Activated CD8-positive, alpha-beta memory T cell treated with anti-CD3 and anti-CD28 coated beads, Interleukin-2, amount 50 U/mL, for 48 hours (primary cell): Measurements from ENCODE around the gene B4GAT1.
"Not testable (repeated sequence)": the region's sequence is repeated elsewhere in the genome, so short reads cannot be mapped to it uniquely, and the experiment has no call there.

Experiments used
- DNase-seq: peaks from one replicate; pipeline ENCODE4 v3.0.0-alpha.2; 2020

The B4GAT1 gene

DNA sequence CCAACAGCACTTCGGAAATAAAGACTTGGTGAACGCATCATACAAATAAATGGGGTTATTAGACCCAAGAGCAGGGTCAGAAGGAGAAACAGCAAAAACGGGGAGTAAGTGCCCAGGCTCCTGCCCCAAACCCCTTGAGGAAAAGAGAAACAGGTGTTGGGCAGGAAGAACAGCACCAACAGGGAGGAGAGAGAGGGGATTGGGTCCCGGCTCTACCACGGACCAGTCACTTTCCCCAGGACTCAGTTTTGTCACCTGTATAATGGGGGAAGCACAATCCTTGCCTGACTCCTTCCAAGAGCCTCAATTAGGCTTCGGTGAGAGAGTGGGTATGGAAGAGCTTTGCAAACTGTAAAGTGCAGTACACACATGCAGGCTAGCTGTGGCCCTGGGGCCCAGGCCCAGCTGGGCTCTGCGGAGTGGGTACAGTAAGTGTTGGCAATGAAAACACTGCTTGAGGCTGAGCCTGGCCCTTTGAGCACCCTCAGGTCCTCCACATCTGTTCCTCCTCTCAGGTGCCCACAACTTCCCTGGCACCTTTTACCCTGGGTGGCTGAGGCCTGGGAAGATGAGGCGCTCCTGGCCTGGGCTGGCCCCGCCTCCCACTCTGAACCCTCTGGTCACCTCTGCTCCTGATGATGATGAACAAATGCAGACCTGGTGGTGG lies 15.2 kb upstream of the B4GAT1 start:
- DNase-seq = no peak

DNA sequence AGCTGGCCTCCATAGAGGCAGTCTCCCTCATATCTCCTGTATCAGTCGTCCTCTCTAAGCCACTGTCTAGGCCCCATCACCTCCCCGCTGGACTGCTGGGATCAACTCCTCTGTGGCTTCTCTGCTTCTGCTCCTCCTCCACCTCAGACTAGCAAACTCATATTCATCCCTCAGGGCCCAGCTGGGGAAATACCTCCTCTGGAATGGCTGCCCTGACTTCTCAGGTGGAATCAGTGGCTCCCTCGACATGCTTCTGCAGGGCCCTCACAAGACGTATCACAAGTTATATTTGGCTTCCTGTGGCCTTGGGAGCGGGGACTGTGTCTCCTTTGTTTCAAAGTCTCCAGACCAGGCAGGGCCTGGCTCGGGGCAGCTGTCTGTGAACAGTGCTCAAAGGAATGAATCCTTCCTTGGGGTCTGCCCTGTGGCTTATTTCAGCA lies 14.1 kb upstream of the B4GAT1 start:
- DNase-seq = no peak

DNA sequence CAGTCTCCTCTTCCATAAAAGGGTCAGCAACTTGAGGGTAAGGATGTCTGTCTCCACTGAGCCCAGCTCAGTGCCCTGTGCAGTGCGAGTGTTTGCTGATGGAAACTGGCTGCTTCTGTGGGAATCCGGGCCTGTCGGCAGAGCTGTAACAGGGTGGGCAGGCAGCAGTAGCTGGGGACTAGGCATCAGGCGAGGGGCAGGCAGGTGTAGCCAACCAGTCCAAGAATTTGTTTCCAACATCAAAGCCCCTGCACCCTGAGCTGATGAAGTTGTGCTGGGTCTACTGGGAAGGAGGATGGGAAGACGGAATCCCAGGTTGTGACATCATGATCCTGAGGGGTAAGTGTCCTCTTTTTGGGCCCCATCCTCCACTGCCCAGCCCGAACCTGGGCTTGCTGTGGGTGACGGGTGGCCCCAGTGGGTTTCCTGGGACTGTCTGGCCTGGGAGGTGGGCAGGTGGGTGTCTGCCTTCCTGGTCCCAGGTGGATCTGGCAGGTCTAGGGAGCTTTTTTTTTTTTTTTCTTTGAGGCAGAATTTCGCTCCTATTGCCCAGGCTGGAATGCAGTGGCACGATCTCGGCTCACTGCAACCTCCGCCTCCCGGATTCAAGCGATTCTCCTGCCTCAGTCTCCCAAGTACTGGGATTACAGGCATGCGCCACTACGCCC lies 13.1 kb upstream of the B4GAT1 start:
- DNase-seq = no peak

DNA sequence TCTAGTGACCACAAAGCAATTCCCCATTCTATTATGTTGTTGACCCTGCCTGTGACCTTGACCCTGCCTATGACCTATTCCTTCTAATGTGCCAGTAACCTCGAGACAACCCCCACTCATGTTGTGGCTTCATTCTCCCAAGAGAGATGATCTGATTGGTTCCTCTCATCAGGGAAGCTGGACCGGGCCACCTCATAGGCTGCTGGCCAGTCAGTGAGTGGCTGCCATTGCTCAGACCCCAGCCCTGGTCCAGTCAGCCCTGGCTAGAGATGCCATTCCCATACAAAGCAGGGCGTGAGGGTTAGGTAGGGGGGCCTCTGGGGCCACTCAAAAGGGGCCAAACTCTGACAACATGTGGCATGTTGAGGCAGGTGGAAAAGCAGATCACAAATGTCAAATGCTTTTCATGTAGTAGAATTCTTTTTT lies 12.2 kb upstream of the B4GAT1 start:
- DNase-seq = no peak

DNA sequence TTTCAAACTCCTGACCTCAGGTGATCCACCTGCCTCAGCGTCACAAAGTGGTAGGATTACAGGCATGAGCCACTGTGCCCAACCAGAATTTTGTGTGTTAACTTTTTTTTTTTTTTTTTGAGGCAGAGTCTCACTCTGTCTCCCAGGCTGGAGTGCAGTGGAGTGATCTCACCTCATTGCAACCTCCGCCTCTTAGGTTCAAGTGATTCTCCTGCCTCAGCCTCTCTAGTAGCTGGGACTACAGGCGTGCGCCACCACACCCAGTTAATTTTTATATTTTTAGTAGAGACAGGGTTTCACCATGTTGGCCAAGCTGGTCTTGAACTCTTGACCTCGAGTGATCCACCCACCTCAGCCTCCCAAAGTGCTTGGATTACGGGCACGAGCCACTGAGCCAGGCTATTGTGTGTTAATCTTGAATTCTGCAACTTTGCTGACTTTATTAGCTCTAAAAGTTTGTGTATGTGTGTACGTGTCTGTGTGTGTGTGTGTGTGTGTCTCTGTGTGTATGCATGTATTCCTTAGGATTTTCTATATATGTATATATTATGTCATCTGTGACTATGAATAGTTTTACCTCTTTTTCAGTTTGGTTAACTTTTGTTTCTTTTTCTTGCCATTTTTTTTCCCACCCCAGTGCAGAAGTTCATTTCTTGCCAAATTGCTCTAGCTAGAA lies 3.3 kb upstream of the B4GAT1 start:
- DNase-seq = not testable (repeated sequence)

DNA sequence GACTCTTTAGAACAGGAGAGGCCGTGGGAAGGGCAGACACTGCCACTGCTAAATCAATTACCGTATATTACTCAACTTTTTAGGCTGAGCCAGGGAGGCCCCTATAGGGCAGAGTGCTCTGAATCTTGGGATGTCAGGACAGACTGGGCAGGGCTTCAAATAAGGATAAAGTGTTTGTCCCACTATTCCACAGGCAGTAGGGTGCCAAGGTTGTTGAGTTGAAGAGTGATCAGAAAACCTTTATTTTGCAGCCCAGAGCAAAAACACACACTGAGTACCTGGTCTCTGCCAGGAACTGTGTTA lies 1.6 kb upstream of the B4GAT1 start:
- DNase-seq = no peak

DNA sequence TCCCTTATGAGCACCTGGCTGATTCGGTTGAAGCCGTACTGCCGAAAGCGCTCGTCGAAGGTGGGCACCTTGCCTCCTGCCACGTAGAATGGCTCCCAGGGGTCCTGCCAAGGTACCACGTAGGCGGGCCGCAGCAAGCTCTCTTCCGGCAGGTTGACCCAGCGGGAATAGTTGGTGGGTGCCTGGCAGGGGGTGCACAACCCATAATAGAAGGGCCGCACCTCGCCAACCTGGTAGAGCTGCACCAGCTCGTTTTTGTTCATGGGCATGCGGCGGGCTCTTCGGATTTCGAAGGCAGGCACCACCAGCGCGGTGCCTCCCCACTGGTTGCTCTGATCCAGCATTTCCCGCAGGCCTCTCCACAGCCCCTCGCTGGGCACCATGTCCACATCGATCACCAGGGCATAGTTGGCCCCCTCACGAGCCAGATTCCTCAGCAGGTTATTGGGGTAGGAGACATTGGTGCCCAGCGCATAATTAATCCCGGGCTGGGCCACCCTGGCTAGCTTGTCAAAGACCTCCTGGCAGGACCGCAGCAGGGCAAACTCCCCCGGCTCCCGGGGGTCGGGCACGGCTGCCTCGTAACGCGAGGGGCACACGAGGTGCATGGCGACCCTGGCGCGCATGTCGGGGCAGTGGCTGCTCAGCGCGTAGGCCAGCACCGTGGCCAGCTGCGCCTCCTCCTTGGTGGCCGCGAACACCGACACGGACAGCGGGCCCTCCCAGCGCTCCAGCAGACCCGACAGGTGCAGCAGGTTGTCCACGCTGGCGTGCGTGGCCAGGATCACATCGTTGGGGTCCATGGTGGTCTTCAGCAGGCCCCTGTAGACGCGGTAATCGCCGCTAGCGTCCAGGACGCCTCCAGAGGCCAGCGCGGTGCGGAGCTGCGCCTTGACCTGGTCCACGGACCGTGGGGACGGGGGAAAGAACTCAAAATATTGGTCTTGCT lies 679 bp downstream of the B4GAT1 start:
- DNase-seq = no peak

DNA sequence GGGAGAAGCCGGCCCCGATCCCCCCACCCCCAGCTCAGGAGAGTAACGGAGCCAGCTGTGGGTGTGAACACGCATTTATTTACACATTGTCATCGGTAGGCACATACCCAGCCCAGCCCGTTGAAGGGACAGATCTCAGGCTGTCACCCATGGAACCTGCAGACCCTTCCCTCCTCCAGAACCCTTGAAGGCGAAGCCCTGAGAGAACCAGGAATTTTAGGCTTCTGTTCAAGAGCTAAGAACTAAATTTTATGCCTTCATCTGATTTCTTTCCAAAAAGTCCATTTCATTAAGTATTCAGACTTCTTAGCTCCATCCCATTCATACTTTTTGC lies 2.1 kb downstream of the B4GAT1 start:
- DNase-seq = no peak

DNA sequence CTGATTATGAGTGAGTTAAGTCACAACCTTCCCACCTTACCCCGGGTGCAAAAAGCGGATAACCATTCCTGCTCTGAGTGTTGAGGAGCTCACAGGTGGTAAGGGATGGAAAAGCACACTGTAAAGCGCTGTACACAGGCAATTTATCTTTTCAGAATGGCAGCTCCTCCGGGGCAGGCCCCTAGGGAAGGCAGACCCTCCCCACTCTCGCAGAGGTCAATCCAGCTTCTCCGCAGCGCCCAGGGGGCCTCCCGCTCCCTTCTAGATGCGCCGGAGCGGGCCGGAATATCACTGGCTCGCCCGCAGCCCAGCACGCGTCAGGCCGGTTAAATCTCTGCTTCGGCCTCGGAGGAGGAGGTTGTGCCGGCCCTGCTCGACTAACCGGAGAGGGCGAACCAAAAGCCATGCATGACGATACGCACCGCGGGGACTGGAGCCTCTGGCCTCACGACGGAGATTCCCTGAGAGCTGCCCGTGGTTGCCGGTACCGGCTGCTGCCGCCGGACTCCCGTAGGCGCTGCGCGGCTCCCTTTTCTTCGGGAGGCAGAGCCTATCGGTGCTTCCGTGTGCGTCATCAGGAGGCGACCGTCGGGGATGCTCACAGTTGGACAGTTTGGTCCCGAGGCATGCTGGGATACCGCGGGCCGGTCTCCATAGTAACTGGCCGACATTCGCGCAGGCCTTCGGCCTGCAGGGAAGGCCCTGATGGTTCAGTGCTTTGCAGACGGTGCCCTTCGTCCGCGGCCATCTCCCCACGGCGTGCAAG lies 2.7 kb downstream of the B4GAT1 start, which contains the start of gene BRMS1:
Gene BRMS1, minus strand, starts transcription at position 555 of the 766 bp plus-strand sequence. CDS start 2,870 bp downstream, outside the sequence.
- peak; percentile 97 for DNase-seq

DNA sequence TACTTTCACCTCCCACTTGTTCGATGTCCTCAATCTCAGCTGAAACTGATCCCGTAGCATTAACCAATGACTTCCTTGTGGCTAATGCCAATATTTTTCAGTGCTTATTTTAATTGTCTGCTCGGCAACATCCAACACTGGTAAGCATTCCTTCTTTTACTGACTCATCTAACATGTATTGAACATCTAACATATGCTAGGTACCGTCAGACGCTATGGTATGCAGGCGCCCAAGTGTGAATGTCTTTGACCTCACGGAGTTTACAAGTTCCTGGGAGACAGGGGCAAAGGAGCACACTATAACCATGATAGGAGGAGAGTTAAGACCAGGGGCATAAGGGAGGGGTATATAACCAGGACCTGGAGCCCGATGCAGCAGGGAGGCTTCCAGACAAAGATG lies 4.3 kb downstream of the B4GAT1 start:
- DNase-seq = no peak

DNA sequence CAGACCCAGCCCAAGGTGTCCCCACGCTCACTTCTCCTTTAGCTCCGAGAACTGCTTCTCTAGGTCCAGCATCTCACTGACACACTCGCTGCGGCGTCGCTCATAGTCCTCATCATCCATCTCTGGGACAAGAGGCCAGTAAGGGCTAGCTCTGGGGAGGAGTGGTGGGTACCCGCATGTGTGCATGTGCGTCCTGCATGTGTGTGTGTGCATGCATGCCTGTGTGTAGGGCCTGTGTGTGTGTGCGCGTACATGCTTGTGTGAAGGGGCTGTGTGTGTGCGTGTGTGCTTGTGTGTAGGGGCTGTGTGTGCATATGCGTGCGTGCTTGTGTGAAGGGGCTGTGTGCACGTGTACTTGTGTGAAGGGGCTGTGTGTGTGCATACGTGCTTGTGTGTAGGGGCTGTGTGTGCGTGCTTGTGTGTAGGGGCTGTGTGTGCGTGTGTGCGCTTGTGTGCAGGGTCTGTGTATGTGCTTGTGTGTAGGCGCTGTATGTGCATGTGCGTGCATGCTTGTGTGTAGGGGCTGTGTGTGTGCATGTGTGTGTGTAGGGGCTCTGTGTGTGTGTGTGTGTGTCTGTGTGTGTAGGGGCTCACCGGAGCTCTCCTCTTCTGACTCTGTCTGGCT lies 5.8 kb downstream of the B4GAT1 start:
- DNase-seq = no peak

DNA sequence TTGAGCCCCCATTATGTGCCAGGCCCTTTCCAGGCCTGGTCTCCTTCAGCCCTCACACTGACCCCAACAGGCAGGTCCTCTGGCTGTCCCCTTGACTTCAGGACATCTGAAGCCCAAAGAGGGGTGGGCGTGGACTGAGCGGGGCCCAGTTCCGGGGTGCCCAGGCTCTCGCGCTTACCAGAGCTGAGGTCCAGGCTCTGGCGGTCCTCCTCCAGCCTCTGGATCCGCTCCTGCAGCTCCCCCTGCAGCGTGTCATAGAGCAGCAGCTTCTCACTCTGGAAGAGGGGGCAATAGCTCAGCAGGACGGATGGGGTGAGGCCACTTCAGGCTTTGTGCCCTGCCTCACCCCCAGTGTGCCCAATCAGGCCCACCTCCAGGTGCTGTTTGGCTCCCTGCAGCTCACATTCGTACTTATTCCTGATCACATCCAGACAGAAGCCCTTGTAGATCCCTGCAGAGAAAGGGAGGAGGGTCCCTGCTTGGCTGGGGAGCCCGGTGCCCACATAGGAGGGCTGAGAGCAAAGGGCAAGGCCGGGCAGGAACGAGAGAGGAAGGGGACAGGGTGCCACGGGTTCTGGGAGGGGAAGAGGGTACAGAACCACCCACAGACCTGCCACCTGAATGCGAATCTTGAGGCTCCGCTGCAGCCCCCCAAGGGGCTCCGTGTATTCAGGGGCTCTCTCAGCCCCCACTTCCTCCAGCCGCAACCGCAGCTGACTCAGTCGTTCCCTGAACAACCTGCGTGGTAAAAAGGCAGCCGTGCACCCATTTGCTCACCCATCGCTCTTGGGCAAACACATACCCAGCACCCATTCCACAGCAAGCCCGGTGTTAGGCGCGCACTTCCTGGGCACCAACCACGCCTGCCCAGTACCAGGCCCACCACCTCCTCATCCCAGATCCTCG lies 6.6 kb downstream of the B4GAT1 start:
- no peak for DNase-seq

DNA sequence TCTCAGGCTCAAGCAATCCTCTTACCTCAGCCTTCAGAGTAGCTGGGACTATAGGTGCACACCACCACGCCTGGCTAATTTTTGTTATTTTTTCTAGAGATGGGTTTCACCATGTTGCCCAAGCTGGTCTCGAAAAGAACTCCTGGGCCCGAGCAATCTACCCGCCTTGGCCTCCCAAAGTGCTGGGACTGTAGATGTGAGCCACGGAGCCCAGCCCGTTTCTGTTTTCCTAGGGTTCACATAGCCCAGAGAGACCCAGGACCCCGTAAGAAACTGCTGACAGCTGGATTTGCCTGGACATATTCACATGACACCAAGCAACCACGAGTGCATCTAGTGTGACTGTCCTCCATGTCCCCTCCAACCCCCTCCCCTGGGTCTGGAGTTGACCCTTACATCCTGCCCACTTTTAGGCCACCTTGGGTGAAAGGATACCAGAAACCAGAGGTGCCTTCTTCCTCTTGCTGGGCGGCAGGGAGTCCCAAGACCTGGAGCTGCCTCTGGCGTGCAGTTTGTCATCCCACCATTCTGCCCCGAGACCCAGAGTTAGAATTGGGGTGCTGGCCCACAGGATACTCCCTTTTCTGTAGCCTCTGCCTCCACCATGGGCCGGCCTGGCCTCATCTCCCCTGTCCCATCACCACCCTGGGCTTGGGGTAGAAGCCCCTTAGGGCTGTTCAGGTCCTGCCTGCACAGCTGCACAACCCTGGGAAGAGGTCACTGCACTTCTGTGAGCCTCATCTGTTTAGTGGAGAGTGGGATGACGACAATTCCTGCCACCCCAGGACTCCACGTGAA lies 7.5 kb downstream of the B4GAT1 start:
- DNase-seq = no peak

DNA sequence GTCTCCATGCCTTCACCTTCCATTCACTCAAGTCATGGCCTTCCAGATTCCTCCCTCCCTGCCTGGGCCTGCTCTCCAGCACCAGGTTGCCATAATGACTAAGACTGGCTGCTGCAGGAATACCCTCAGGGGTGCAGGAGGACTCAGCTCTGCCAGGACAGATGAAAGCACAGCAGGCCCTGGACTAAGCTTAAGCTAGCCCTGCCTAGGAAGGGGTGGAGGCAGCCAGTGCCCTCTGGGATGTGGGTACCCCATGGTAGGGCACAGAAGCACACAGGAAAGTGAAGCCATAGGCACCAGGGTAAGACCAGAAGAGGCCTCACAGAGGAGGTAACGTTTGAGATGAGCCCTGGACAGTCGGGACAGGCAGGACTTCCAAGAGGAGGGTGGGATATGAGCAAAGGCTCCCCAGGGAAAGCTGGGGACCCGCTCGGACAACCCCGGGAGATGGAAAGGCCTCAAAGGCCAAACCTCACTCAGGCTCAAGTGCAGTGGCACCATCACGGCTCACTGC lies 8.2 kb downstream of the B4GAT1 start:
- DNase-seq = no peak

DNA sequence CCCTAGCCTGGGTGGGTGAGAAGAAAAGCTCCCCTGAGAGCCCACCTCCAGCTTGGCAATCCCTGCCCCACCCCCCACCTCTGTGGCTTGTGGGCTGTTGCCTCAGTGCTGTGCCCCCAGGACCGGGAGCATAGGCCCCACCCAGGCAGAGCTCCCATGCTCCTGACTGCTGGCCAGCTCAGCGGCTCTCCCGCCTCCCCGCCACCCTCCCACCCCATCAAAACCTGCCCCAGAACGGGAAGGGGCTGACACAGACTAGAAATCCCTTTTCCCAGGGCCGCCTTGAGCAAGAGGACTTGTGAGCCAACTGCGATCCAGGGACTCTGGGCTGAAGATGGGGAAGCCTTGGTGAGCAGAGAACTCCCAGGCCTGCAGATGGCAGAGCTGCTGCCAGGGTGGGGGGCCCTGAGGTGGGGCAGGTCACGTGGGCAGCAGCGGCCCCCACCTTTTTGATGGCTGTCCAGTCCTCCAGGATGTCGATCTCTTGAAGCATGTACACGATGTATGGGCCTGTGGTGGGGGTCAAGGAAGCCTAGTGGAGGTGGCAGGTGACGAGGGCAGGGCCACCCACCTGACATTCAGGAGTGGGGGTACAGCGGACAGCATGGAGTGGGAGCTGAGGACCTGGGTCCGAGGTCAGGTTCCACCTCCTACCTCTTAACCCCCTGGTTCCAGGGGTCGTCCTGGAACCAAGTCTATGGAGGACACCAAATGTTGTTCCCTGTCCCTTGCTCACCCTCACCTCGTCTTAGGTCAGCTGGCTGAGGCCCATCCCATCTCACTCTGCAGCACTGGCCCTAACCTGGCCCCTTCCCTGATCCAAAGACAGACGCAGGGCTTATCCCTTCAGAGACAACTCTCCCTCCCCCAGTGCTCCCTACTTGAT lies 8.9 kb downstream of the B4GAT1 start:
- DNase-seq = no peak

DNA sequence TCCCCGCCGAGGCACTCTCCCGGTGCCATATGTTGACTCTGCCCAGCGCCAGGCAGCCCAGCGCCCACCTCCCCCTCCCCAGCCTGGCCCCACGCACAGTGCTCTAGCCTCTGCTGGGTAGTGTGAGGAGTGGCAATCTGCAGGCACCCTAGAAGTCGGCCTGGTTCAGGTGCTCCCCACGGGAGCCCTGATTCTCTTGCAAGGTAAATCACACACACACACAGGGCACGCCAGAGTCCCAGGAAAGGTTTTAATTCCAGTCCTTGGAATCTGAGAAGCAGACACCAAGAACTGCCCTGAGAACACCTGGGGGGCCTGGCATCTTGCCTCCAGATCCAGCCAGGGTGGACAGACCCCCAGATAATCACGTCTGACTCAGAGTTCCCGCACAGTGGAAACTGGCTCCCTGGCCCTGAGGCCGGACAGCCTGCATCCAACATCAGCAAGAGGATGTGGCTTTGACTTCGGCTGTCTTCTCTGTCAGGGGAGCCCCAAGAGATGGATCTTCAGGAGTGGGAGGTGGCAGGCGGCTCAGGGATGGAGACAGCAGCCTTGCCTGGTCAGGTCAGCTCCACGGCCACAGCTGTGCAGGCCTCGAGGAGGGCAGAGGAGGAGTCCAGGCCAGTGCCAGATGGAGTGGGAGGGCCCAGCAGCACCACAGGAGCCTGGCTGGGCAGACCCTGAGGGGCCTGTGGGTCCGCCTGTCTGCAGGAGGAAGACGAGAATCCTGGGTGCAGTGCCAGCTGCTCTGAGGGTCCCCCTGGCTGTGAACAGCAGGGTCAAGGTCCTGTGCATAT lies 10.1 kb downstream of the B4GAT1 start:
- DNase-seq = no peak

DNA sequence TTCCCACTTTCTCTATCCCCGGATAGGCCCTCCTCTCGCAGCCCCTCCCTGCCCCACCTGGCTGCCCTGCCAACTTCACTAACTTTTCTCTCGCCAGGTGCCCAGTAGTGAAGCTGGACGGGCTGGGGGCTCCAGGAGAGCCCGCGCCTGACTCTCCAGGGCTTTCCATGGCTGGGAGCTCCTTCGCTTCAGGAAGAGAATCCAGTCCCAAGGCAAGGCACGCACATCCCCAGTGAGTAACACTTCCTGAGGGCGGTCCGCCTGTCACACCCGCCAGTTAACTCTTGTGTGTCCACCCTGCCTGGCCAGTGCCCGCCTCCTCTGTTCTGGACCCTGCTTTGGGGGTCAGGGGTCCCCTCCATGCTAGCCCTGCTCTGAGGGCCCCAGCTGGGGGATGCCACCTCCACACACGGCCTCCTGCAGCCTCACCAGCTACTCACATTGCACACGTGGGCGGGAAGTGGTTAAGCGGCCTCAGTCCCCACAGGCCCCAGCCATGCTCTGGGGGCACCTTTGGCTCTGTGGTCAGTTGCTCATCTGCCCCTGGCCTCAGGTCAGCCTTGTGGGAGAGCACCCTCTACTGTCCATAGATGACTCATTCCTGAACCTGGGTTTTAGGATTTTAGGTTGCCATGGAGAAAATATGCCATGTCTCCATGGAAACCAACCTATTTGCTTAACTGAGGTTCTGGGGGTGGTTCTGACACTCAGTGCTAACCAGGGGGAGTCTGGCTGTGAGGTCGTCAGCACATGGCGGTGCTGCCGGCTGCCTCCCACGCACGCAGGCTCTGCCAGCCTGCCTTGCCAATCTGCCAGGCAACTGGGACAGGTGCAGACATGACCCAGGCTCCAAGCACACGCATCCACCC lies 11.0 kb downstream of the B4GAT1 start, which contains the start of gene RIN1:
Gene RIN1, minus strand, starts transcription at position 201 of the 869 bp plus-strand sequence. Its CDS starts 32 bp downstream, at position 169.
- peak; percentile 88 for DNase-seq
